ENCODE measurements around the gene MOB1B. TPM values are rescaled to one million over a fixed set of nuclear protein-coding genes. Genes with fewer than 3 reads are reported as not detected.

The MOB1B gene
- total and polyA plus RNA-seq, 2 of the 13 experiments (the other 11 are each of a cell fraction or from before 2014, with no cell fraction given), result 3.9 to 4.0 TPM

- TF ChIP-seq GZF1 (CRISPR knock-in tag; IDR thresholded peaks at IDR 0.05) (no peak), FOXP4 (CRISPR knock-in tag; IDR thresholded peaks at IDR 0.05) (no peak), HOXA7 (CRISPR knock-in tag; IDR thresholded peaks at IDR 0.05) (no peak), MED1 (CRISPR knock-in tag; IDR thresholded peaks at IDR 0.05) (no peak), TAF15 (IDR thresholded peaks at IDR 0.05; ENCODE audit: low read depth, low read length, poor library complexity, severe bottlenecking) (no peak), MLLT10 (CRISPR knock-in tag; IDR thresholded peaks at IDR 0.05) (no peak), KAT8 (CRISPR knock-in tag; IDR thresholded peaks at IDR 0.05) (no peak), EP300 (IDR thresholded peaks at IDR 0.05; ENCODE audit: low read depth in 2 of 2, low read length in 2 of 2) (no peak), EP300 (CRISPR knock-in tag; IDR thresholded peaks at IDR 0.05; ENCODE audit: borderline replicate concordance) (no peak), ZFYVE20 (CRISPR knock-in tag; IDR thresholded peaks at IDR 0.05; ENCODE audit: borderline replicate concordance, low read depth) (no peak), ZNF34 (CRISPR knock-in tag; IDR thresholded peaks at IDR 0.05; ENCODE audit: borderline replicate concordance) (no peak)
- TF ChIP-seq, protein P1, sequence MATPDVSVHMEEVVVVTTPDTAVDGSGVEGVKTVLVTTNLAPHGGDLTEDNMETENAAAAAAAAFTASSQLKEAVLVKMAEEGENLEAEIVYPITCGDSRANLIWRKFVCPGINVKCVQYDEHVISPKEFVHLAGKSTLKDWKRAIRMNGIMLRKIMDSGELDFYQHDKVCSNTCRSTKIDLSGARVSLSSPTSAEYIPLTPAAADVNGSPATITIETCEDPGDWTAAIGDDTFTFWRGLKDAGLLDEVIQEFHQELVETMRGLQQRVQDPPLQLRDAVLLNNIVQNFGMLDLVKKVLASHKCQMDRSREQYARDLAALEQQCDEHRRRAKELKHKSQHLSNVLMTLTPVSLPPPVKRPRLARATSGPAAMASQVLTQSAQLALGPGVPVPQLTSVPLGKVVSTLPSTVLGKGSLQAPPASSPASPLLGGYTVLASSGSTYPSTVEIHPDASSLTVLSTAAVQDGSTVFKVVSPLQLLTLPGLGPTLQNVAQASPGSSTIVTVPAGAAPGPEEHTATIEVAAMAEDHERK (CRISPR knock-in tag; IDR thresholded peaks at IDR 0.05; ENCODE audit: low read depth), result no peak
Measured at GRCh38 chr4:70945046-70945445, 42.9 kb downstream of the MOB1B start (continued).
